Measurements from ENCODE around the gene ZNF487. TPM values are rescaled to one million over a fixed set of nuclear protein-coding genes. Genes with fewer than 3 reads are reported as not detected.

The ZNF487 gene
- total and polyA plus RNA-seq, 10 of the 15 experiments (the other 5 are each of a cell fraction or from before 2014, with no cell fraction given), result 0.74 to 2.1 (median 1.1) TPM

DNA sequence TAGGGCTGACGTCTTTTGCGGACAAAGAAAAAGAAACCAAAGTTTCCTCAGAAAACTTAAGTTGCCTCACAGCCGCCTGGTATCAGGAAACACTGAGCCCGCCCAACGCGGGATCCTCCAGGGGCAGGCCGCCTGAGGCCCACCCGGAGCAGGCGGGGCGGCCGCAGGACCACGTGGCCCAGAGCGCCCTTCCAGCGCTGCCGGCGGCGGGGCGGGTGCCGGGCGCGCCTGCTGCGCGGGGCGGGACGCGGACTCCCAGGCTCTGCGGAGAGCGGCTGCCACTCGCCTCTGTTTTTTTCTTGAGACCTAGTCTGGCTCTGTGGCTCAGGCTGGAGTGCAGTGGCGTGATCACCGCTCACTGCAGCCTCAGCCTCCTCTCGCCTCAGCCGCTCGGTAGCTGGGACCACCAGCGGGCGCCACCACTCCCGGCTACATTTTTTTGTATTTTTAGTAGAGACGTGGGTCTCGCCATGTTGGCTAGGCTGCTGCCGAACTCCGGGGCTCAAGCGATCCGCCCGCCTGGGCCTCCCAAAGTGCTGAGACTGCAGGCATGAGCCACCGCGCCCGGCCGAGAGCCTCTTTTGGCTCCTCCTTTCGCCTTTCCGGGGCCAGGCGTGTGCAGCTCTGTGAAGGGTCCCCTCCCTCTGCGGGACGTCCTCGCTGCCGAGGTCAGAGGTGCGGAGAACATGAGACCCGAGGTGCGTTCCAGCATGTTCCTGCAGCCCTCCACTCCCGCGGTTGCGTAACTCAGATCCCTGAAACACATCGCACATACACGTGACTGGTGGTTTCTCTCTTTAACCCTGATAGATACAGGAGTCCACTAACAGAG, 16.3 kb upstream of the ZNF487 start:
- peak overlapping the region; percentile 76 for H2AFZ ChIP-seq (ENCODE audit: control insufficient read depth, low read depth, low read length)
- no peaks in the 10 kb centered on the region for H3K27me3 ChIP-seq (replicated peaks in 1 of 2; ENCODE audit: control insufficient read depth in 2 of 2, insufficient read depth in 2 of 2, low read length in 1 of 2)
- H3K4me2 ChIP-seq (ENCODE audit: control insufficient read depth, insufficient read depth), result peak overlapping the region; percentile 79
- in situ Hi-C loops (cut with MboI), result loop anchor here (25.0 kb wide), 3 partner anchors 283 to 783 kb away; partner anchors contain the start of genes CSGALNACT2 and ZNF33B
- H3K9ac ChIP-seq (ENCODE audit: control insufficient read depth, insufficient read depth, low read length), result peak overlapping the region; percentile 67
- no TSS peak for BruUV-seq (replicated peaks)
- ATAC-seq (peak; percentile 88), FAIRE-seq (peak; percentile 61), DNase-seq (ENCODE audit: low read depth, low spot score) (no peak)
- intact Hi-C loops (cut with micrococcal nuclease; ENCODE audit: unreplicated experiment), result loop anchor here (2.0 kb wide), 1 partner anchor 16 kb away; no protein-coding TSS in a partner anchor
- H3K4me1 ChIP-seq (ENCODE audit: control insufficient read depth, insufficient read depth, low read length), result peaks cover 21% of the 10 kb centered on the region
- H3K36me3 ChIP-seq (ENCODE audit: control insufficient read depth in 2 of 2, insufficient read depth in 2 of 2, low read length in 1 of 2), result no peaks in the 10 kb centered on the region
- 1% methylated on average over 61 of the region's 63 CpGs for WGBS (ENCODE audit: insufficient coverage, insufficient replicate concordance, low lambda C conversion rate, missing lambda C conversion rate)
- H3K4me3 ChIP-seq, result peak overlapping the region; percentile 82
- peak overlapping the region; percentile 64 for H3K27ac ChIP-seq (ENCODE audit: control insufficient read depth, insufficient read depth)
- H4K20me1 ChIP-seq (ENCODE audit: control insufficient read depth, insufficient read depth), result no peaks in the 10 kb centered on the region
- RAD21 ChIA-PET (ENCODE audit: unreplicated experiment), result interaction anchor here (0.6 to 0.7 kb wide), 2 partner anchors 14 to 15 kb away, joined by 3 read pairs; no protein-coding TSS in a partner anchor
- no peaks in the 10 kb centered on the region for H3K79me2 ChIP-seq (ENCODE audit: control insufficient read depth, insufficient read depth, low read length)
- POLR2A ChIA-PET, result interaction anchor here (1.3 kb wide), 1 partner anchor 13 kb away, joined by 3 read pairs; no protein-coding TSS in a partner anchor
- CTCF ChIA-PET, result interaction anchor here (0.6 to 1.7 kb wide), 4 partner anchors 11 to 889 kb away, joined by 3 to 4 read pairs (median 3); no protein-coding TSS in a partner anchor
- SMC1A ChIA-PET (ENCODE audit: uncharacterized antibody, unreplicated experiment), result interaction anchor here (0.8 to 2.8 kb wide), 4 partner anchors 10 to 115 kb away, joined by 3 to 18 read pairs (median 3); partner anchors contain the start of gene HNRNPF
- no peaks in the 10 kb centered on the region; the same call in 2 of the 3 replicates for H3K9me3 ChIP-seq (replicated peaks; ENCODE audit: control insufficient read depth, insufficient read depth, low read length)
- no peak for TF ChIP-seq RELA (IDR thresholded peaks at IDR 0.05; ENCODE audit: borderline replicate concordance, partially characterized antibody)
- TF ChIP-seq MXI1 (IDR thresholded peaks at IDR 0.05; ENCODE audit: low read depth, low read length), result peak; percentile 49
- TF ChIP-seq, protein P1, sequence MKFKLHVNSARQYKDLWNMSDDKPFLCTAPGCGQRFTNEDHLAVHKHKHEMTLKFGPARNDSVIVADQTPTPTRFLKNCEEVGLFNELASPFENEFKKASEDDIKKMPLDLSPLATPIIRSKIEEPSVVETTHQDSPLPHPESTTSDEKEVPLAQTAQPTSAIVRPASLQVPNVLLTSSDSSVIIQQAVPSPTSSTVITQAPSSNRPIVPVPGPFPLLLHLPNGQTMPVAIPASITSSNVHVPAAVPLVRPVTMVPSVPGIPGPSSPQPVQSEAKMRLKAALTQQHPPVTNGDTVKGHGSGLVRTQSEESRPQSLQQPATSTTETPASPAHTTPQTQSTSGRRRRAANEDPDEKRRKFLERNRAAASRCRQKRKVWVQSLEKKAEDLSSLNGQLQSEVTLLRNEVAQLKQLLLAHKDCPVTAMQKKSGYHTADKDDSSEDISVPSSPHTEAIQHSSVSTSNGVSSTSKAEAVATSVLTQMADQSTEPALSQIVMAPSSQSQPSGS (IDR thresholded peaks at IDR 0.05; ENCODE audit: low read length), result no peak
- TF ChIP-seq SP1 (IDR thresholded peaks at IDR 0.05; ENCODE audit: low read depth, low read length), result no peak
- TF ChIP-seq, protein P2, sequence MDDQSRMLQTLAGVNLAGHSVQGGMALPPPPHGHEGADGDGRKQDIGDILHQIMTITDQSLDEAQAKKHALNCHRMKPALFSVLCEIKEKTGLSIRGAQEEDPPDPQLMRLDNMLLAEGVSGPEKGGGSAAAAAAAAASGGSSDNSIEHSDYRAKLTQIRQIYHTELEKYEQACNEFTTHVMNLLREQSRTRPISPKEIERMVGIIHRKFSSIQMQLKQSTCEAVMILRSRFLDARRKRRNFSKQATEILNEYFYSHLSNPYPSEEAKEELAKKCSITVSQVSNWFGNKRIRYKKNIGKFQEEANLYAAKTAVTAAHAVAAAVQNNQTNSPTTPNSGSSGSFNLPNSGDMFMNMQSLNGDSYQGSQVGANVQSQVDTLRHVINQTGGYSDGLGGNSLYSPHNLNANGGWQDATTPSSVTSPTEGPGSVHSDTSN (IDR thresholded peaks at IDR 0.05; ENCODE audit: insufficient replicate concordance, low read depth, low read length), result no peak
- TF ChIP-seq CBX5 (IDR thresholded peaks at IDR 0.05; ENCODE audit: low read depth), result 0 out of 2 replicates have a peak, but pooled peaks have one; percentile 14
- TF ChIP-seq RBBP5 (conservative IDR thresholded peaks at IDR 0.05), result no peak
- TF ChIP-seq FOXK2 (IDR thresholded peaks at IDR 0.05), result no peak
- no peak for TF ChIP-seq MEF2B (IDR thresholded peaks at IDR 0.05; ENCODE audit: partially characterized antibody, poor library complexity, severe bottlenecking)
- peak; percentile 33; the same call in 1 of the 2 replicates for TF ChIP-seq PML (IDR thresholded peaks at IDR 0.05; ENCODE audit: low read length)
- peak; percentile 70 for TF ChIP-seq IKZF1 (conservative IDR thresholded peaks at IDR 0.05)
- no peak; the same call in 1 of the 2 replicates for TF ChIP-seq ZNF384 (IDR thresholded peaks at IDR 0.05; ENCODE audit: borderline replicate concordance, low read depth, low read length)
- TF ChIP-seq NR2C1 (IDR thresholded peaks at IDR 0.05), result no peak
- TF ChIP-seq, protein P3, sequence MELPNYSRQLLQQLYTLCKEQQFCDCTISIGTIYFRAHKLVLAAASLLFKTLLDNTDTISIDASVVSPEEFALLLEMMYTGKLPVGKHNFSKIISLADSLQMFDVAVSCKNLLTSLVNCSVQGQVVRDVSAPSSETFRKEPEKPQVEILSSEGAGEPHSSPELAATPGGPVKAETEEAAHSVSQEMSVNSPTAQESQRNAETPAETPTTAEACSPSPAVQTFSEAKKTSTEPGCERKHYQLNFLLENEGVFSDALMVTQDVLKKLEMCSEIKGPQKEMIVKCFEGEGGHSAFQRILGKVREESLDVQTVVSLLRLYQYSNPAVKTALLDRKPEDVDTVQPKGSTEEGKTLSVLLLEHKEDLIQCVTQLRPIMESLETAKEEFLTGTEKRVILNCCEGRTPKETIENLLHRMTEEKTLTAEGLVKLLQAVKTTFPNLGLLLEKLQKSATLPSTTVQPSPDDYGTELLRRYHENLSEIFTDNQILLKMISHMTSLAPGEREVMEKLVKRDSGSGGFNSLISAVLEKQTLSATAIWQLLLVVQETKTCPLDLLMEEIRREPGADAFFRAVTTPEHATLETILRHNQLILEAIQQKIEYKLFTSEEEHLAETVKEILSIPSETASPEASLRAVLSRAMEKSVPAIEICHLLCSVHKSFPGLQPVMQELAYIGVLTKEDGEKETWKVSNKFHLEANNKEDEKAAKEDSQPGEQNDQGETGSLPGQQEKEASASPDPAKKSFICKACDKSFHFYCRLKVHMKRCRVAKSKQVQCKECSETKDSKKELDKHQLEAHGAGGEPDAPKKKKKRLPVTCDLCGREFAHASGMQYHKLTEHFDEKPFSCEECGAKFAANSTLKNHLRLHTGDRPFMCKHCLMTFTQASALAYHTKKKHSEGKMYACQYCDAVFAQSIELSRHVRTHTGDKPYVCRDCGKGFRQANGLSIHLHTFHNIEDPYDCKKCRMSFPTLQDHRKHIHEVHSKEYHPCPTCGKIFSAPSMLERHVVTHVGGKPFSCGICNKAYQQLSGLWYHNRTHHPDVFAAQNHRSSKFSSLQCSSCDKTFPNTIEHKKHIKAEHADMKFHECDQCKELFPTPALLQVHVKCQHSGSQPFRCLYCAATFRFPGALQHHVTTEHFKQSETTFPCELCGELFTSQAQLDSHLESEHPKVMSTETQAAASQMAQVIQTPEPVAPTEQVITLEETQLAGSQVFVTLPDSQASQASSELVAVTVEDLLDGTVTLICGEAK (IDR thresholded peaks at IDR 0.05; ENCODE audit: borderline replicate concordance), result peak; percentile 68

Measured in GM12878 (cell line).